Measurements from ENCODE around the gene ASTN2.

DNA sequence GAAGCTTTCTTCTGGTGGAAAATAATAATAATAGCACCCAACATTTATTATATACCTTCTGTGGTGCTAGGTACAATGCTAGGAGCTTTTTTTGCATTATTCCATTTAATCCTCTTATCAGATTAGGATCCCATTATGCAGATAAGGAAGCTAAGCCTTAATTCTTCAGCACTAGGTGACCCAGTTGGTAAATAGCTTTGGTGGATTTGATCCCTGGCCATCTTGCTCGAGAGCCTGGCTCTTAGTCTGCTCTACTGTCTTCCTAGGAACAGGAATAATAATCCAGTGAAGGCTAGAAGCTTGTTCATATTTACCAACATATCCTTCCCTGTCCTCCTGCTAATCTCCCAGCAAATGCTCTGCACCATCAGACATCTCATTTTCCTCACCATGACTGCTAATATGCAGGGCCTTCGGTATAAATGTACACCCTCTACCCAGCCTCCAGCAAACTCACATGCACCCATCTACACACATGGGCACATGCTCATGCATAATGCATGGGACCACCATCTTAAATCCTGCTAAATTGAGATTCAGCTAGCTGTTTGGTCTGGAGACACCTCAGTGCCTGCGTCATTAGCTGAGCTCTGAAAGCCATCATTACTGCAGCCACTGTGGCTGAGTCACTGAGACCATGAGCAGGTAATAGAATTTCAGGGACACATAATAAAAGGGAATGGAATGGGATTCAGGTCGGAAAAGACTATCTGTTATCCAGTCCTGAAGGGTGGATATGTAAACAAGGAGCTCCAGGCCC, 640.3 kb downstream of the ASTN2 start:
- TF ChIP-seq, protein P1, sequence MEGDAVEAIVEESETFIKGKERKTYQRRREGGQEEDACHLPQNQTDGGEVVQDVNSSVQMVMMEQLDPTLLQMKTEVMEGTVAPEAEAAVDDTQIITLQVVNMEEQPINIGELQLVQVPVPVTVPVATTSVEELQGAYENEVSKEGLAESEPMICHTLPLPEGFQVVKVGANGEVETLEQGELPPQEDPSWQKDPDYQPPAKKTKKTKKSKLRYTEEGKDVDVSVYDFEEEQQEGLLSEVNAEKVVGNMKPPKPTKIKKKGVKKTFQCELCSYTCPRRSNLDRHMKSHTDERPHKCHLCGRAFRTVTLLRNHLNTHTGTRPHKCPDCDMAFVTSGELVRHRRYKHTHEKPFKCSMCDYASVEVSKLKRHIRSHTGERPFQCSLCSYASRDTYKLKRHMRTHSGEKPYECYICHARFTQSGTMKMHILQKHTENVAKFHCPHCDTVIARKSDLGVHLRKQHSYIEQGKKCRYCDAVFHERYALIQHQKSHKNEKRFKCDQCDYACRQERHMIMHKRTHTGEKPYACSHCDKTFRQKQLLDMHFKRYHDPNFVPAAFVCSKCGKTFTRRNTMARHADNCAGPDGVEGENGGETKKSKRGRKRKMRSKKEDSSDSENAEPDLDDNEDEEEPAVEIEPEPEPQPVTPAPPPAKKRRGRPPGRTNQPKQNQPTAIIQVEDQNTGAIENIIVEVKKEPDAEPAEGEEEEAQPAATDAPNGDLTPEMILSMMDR (IDR thresholded peaks at IDR 0.05; ENCODE audit: low read depth, low read length, poor library complexity, severe bottlenecking), result no peak
- TF ChIP-seq EZH2phosphoT487 (IDR thresholded peaks at IDR 0.05; ENCODE audit: borderline replicate concordance, low read length), result no peak

Measured in DOHH2 (cell line).